Vagina (tissue), 2 donors: ENCODE results near the gene PIGV. TPM values are rescaled to one million over a fixed set of nuclear protein-coding genes. Genes with fewer than 3 reads are reported as not detected.

Source experiments
- DNase-seq, 2 donors: peaks; one replicate each; pipeline ENCODE4 v3.0.0-alpha.2; 2017; ENCODE audit errors: extremely low spot score in 2 of 2
- H3K27ac ChIP-seq: fragments of 200-600 bp; sonication (generic); one replicate; pipeline ENCODE4 v1.5.1; 2019
- H3K27me3 ChIP-seq: fragments of 200-600 bp; sonication (generic); one replicate; pipeline ENCODE4 v1.5.1; 2019
- H3K36me3 ChIP-seq, 2 donors: fragments of 200-600 bp; sonication (generic); one replicate each; pipeline ENCODE4 v1.5.1; 2017 to 2019
- H3K4me1 ChIP-seq: fragments of 200-600 bp; sonication (generic); one replicate; pipeline ENCODE4 v1.5.1; 2019
- H3K4me3 ChIP-seq, 2 donors: fragments of 200-600 bp; sonication (generic); 1 replicate in 1 of 2; 2 replicates in 1 of 2; pipeline ENCODE4 v1.5.1; 2016 to 2019
- H3K9me3 ChIP-seq: fragments of 200-600 bp; sonication (generic); one replicate; pipeline ENCODE4 v1.5.1; 2019
- CTCF ChIP-seq, 3 experiments: fragments of 450-650 bp in 2 of 3; fragments of 200-600 bp in 1 of 3; sonication (generic) in 1 of 3; IDR thresholded peaks; one replicate each; pipeline ENCODE4 v1.5.1; 2017 to 2019; ENCODE audit warnings: antibody characterized with exemption in 3 of 3, mild to moderate bottlenecking in 2 of 3, moderate library complexity in 2 of 3
- POLR2A ChIP-seq, 2 donors: fragments of 450-650 bp; IDR thresholded peaks; one replicate each; pipeline ENCODE4 v1.6.1; 2017; ENCODE audit warnings: antibody characterized with exemption in 2 of 2, mild to moderate bottlenecking in 2 of 2, moderate library complexity in 2 of 2
- POLR2AphosphoS5 ChIP-seq, 2 donors: sonication (generic); formaldehyde crosslinking; IDR thresholded peaks; one replicate each; pipeline ENCODE4 v1.9.0; 2017; ENCODE audit warnings: antibody characterized with exemption in 2 of 2, mild to moderate bottlenecking in 2 of 2, low read depth in 1 of 2; ENCODE audit not compliant: insufficient read depth in 1 of 2
- intact Hi-C: fragments of 100-400 bp; cut with DNase I; formaldehyde crosslinking; loops from one replicate; pipeline ENCODE4 v1.15.1; 2023
- total RNA-seq: library from RNA; depleted of rRNA; stranded (reverse); fragments of >200 nt; gene quantifications from one replicate; pipeline ENCODE4 v1.2.3, GENCODE V29; 2016

The PIGV gene
- total RNA-seq, 1 donor from 2014 or later, result 8.1 TPM

GRCh38 chr1:26743426-26744059, 44.2 kb upstream of the PIGV start:
- Histone ChIP-seq H3K9me3 (no peaks in the 10 kb centered on the region), H3K4me3 (no peak overlapping the region), H3K36me3 (peaks cover 0 to 35% of the 10 kb centered on the region in 2 donors), H3K27me3 (no peaks in the 10 kb centered on the region), H3K27ac (peak overlapping the region; percentile 15), H3K4me1 (peaks cover 53% of the 10 kb centered on the region)
- DNase-seq, result no peak
- TF ChIP-seq POLR2A (IDR thresholded peaks at IDR 0.05), result no peak
- no peak for TF ChIP-seq POLR2AphosphoS5 (IDR thresholded peaks at IDR 0.05; ENCODE audit: insufficient read depth in 1 of 2, low read depth in 1 of 2)
- TF ChIP-seq CTCF (IDR thresholded peaks at IDR 0.05), result no peak
- intact Hi-C loops, result no loop called here

- DNase-seq, result no peak
- TF ChIP-seq POLR2A (IDR thresholded peaks at IDR 0.05) (no peak), POLR2AphosphoS5 (IDR thresholded peaks at IDR 0.05; ENCODE audit: insufficient read depth in 1 of 2, low read depth in 1 of 2) (peak in 1 of 2 donors; percentile 82)
- peak overlapping the region; percentile 37 for H3K27ac ChIP-seq
- no peaks in the 10 kb centered on the region for H3K27me3 ChIP-seq
- peaks cover 55% of the 10 kb centered on the region for H3K4me1 ChIP-seq
- intact Hi-C loops, result no loop called here
- H3K4me3 ChIP-seq, result no peak overlapping the region
- no peaks in the 10 kb centered on the region for H3K9me3 ChIP-seq
- peaks cover 0 to 27% of the 10 kb centered on the region in 2 donors for H3K36me3 ChIP-seq
These were observed 43.4 kb upstream of the PIGV start for GRCh38 chr1:26744075-26744959.

GRCh38 chr1:26745191-26745590, 42.6 kb upstream of the PIGV start:
- H3K4me3 ChIP-seq, result no peak overlapping the region
- no peak for TF ChIP-seq POLR2A (IDR thresholded peaks at IDR 0.05)
- no peak for TF ChIP-seq POLR2AphosphoS5 (IDR thresholded peaks at IDR 0.05; ENCODE audit: insufficient read depth in 1 of 2, low read depth in 1 of 2)
- no peak for TF ChIP-seq CTCF (IDR thresholded peaks at IDR 0.05)
- H3K36me3 ChIP-seq, result peaks cover 0 to 26% of the 10 kb centered on the region in 2 donors
- no peaks in the 10 kb centered on the region for H3K27me3 ChIP-seq
- intact Hi-C loops, result no loop called here
- H3K27ac ChIP-seq, result peak overlapping the region; percentile 37
- H3K9me3 ChIP-seq, result no peaks in the 10 kb centered on the region
- no peak for DNase-seq
- H3K4me1 ChIP-seq, result peaks cover 54% of the 10 kb centered on the region

- Histone ChIP-seq H3K9me3 (no peaks in the 10 kb centered on the region), H3K27me3 (no peaks in the 10 kb centered on the region), H3K4me3 (no peak overlapping the region), H3K4me1 (peaks cover 55% of the 10 kb centered on the region), H3K27ac (no peak overlapping the region), H3K36me3 (peaks cover 0 to 26% of the 10 kb centered on the region in 2 donors)
- no peak for TF ChIP-seq POLR2A (IDR thresholded peaks at IDR 0.05)
- TF ChIP-seq CTCF (IDR thresholded peaks at IDR 0.05), result no peak
- no peak for TF ChIP-seq POLR2AphosphoS5 (IDR thresholded peaks at IDR 0.05; ENCODE audit: insufficient read depth in 1 of 2, low read depth in 1 of 2)
- DNase-seq, result no peak
- intact Hi-C loops, result no loop called here
These were observed 40.7 kb upstream of the PIGV start for GRCh38 chr1:26747048-26747447.

GRCh38 chr1:26748351-26748750, 39.4 kb upstream of the PIGV start:
- peaks cover 0 to 19% of the 10 kb centered on the region in 2 donors for H3K36me3 ChIP-seq
- H3K4me3 ChIP-seq, result no peak overlapping the region
- H3K27ac ChIP-seq, result no peak overlapping the region

More at GRCh38 chr1:26748351-26748750, 39.4 kb upstream of the PIGV start:
- DNase-seq, result no peak
- no peaks in the 10 kb centered on the region for H3K9me3 ChIP-seq
- intact Hi-C loops, result no loop called here
- H3K4me1 ChIP-seq, result peaks cover 68% of the 10 kb centered on the region
- no peaks in the 10 kb centered on the region for H3K27me3 ChIP-seq
- no peak for TF ChIP-seq POLR2A (IDR thresholded peaks at IDR 0.05)
- no peak for TF ChIP-seq CTCF (IDR thresholded peaks at IDR 0.05)
- no peak for TF ChIP-seq POLR2AphosphoS5 (IDR thresholded peaks at IDR 0.05; ENCODE audit: insufficient read depth in 1 of 2, low read depth in 1 of 2)
